ENCODE measurements around the gene CDH23. TPM values are rescaled to one million over a fixed set of nuclear protein-coding genes. Genes with fewer than 3 reads are reported as not detected.

Gene CDH23
- total and polyA plus RNA-seq, 8 donors = 1.8 to 22.8 (median 3.0) TPM

DNA sequence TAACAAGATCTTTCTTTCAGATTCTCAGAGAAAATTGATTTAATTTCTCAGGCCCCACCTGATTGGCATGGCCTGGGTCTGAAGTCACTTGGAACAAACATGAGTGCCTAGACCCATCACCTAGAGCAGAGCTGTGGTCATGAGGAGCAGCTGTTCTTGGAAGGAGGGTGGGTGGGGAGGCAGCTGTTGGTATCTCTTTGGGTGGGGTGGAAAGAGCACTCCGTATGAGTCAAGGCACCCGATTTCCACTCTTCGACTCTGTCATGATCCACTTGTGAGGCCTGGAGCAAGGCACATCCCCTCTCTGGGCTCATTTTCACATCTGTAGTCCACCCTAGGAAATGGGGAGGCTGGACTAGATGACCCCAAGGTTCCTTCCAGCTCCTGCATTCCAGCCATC is 166.2 kb downstream of the CDH23 start:
- Histone ChIP-seq H3K4me3 (no peak overlapping the region), H3K36me3 (no peaks in the 10 kb centered on the region), H3K4me1 (no peaks in the 10 kb centered on the region), H3K9me3 (no peaks in the 10 kb centered on the region), H3K27ac (no peak overlapping the region), H3K27me3 (peaks cover 0 to 12% of the 10 kb centered on the region in 2 donors)
- ATAC-seq = no peak
- intact Hi-C loops (cut with DNase I) = no loop called here
- DNase-seq = no peak
- TF ChIP-seq, protein P1, sequence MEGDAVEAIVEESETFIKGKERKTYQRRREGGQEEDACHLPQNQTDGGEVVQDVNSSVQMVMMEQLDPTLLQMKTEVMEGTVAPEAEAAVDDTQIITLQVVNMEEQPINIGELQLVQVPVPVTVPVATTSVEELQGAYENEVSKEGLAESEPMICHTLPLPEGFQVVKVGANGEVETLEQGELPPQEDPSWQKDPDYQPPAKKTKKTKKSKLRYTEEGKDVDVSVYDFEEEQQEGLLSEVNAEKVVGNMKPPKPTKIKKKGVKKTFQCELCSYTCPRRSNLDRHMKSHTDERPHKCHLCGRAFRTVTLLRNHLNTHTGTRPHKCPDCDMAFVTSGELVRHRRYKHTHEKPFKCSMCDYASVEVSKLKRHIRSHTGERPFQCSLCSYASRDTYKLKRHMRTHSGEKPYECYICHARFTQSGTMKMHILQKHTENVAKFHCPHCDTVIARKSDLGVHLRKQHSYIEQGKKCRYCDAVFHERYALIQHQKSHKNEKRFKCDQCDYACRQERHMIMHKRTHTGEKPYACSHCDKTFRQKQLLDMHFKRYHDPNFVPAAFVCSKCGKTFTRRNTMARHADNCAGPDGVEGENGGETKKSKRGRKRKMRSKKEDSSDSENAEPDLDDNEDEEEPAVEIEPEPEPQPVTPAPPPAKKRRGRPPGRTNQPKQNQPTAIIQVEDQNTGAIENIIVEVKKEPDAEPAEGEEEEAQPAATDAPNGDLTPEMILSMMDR (IDR thresholded peaks at IDR 0.05) = no peak

DNA sequence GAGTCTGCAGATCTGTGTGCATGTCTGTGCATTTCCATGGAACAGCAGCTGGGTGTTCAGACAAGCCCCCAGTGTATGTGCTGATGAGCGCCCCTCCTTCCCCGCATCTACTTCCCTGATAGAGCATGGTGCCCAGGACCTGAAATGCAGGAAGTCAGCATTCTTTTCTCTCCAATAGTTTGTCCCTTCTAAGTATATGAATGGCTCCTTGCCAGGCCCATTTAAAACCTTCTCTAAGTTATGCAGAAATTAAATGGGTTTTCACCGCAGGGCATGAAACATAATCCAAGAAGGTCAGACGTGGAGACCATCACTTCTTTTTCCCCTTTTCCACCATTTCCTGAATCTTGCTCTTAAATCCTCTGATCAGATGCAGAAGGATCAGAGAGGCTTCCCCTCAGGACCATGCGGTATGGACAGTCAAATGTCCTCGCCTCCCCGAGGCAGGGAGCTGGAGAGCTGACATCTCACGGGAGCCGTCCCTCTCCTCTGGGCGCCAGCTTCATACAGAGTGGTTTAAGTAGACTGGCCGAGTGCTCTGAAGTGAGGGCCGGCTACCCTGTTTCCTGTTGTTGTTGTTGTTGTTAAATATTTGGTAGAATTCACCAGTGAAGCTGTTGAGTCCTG is 167.6 kb downstream of the CDH23 start:
- TF ChIP-seq, protein P1 (IDR thresholded peaks at IDR 0.05) = no peak
- no peak for DNase-seq
- ATAC-seq = no peak
- Histone ChIP-seq H3K27me3 (peaks cover 0 to 10% of the 10 kb centered on the region in 2 donors), H3K36me3 (no peaks in the 10 kb centered on the region), H3K27ac (no peak overlapping the region), H3K9me3 (no peaks in the 10 kb centered on the region), H3K4me3 (no peak overlapping the region), H3K4me1 (no peaks in the 10 kb centered on the region)
- intact Hi-C loops (cut with DNase I) = no loop called here

DNA sequence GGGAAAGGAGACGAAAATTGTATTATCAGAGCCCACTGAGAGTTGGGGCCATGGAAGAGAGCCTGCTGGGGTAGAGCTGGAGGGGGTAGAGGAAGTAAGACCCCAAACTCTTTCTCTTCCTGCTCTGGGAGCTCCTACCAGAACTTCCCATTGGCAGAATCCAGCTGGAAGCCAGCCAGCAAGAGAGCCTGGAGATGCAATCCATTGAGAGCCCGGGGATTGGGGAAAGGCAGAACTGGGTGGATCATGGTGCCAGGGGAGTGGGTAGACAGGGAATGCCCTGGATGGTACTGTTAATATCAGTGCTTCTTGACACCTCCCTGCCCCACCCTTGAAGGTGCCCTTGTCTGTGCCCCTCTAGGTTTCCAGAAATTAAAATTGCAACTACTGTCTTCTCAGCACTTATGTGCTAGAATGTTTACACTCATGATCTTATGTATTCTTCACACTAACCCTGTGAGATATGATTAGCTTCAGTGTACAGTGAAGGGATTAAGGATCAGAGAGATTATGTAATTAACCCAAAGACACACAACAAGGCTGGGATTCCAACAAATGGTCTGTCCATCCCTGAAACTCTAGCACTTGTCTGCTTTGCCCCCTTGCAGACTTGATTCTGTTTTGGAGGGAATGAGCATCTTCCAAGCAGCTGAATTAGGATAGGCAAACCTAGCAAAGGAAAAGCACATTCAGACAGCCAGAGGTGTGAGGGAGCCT is 168.7 kb downstream of the CDH23 start:
- no peaks in the 10 kb centered on the region for H3K36me3 ChIP-seq
- TF ChIP-seq, protein P1 (IDR thresholded peaks at IDR 0.05) = no peak
- H3K9me3 ChIP-seq = no peaks in the 10 kb centered on the region
- H3K4me3 ChIP-seq = no peak overlapping the region
- no peak overlapping the region for H3K27ac ChIP-seq
- DNase-seq (no peak), ATAC-seq (no peak)
- no peaks in the 10 kb centered on the region for H3K4me1 ChIP-seq
- H3K27me3 ChIP-seq = no peaks in the 10 kb centered on the region
- intact Hi-C loops (cut with DNase I) = loop anchor here in 1 of 2 donors (5.0 kb wide), 1 partner anchor 168 kb away; the partner anchor contains the start of gene CDH23

DNA sequence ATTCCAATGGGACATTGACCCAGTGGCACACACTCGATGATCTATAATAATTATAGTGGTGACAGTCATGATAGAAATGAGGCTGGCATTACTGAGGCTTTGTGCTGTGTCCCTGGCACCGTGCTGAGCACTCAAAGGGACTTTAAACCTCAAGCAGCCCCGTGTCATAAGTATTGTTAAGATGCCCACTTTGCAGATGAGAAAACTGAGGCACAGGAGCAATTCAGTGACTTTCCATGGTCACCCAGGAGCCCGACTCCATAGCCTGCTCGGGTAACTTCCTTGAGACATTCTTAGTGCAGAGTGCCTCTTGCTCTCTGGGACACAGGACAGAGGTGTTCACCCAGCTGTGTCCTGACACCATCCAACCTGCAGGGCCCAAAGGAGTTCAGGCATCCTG is 170.3 kb downstream of the CDH23 start:
- no peak overlapping the region for H3K27ac ChIP-seq
- intact Hi-C loops (cut with DNase I) = loop anchor here in 1 of 2 donors (5.0 kb wide), 1 partner anchor 170 kb away; the partner anchor contains the start of gene CDH23
- no peak for ATAC-seq

More for the DNA sequence above, 170.3 kb downstream of the CDH23 start:
- TF ChIP-seq, protein P1 (IDR thresholded peaks at IDR 0.05) = no peak
- DNase-seq = no peak
- Histone ChIP-seq H3K27me3 (no peaks in the 10 kb centered on the region), H3K9me3 (no peaks in the 10 kb centered on the region), H3K4me3 (no peak overlapping the region), H3K36me3 (no peaks in the 10 kb centered on the region), H3K4me1 (no peaks in the 10 kb centered on the region)
